Aorta (tissue), 5 donors: ENCODE measurements around the gene GATA6. TPM values are rescaled to one million over a fixed set of nuclear protein-coding genes. Genes with fewer than 3 reads are reported as not detected.

Experiments
- ATAC-seq: fragments of 200-7000 bp; cut with Tn5 transposase; one replicate; pipeline ENCODE4 v1.9.1; 2022; ENCODE audit warnings: moderate library complexity; ENCODE audit not compliant: low FRiP score
- DNase-seq, 2 donors: peaks; one replicate each; pipeline ENCODE4 v3.0.0-alpha.2; 2020
- H3K27ac ChIP-seq, 2 donors: one replicate each; pipeline ENCODE4 v1.5.1; 2013; ENCODE audit warnings: low read length in 2 of 2, mild to moderate bottlenecking in 2 of 2, moderate library complexity in 2 of 2, control low read depth in 1 of 2, inconsistent platforms in 1 of 2, low read depth in 1 of 2
- H3K27me3 ChIP-seq, 2 donors: one replicate each; pipeline ENCODE4 v1.6.1; 2013; ENCODE audit warnings: control low read depth in 1 of 2, low read length in 1 of 2, mild to moderate bottlenecking in 1 of 2, moderate library complexity in 1 of 2; ENCODE audit not compliant: insufficient read depth in 2 of 2, control insufficient read depth in 1 of 2
- H3K36me3 ChIP-seq, 2 donors: one replicate each; pipeline ENCODE4 v1.6.1; 2013; ENCODE audit warnings: control low read depth in 1 of 2, low read length in 1 of 2, mild to moderate bottlenecking in 1 of 2; ENCODE audit not compliant: insufficient read depth in 2 of 2, control insufficient read depth in 1 of 2
- H3K4me1 ChIP-seq, 2 donors: one replicate each; pipeline ENCODE4 v1.6.1; 2013; ENCODE audit warnings: low read length in 2 of 2, control low read depth in 1 of 2, mild to moderate bottlenecking in 1 of 2, moderate library complexity in 1 of 2; ENCODE audit not compliant: insufficient read depth in 2 of 2, control insufficient read depth in 1 of 2
- H3K4me3 ChIP-seq, 2 donors: one replicate each; pipeline ENCODE4 v1.5.1; 2013; ENCODE audit warnings: low read length in 2 of 2, control low read depth in 1 of 2, mild to moderate bottlenecking in 1 of 2
- H3K9me3 ChIP-seq: one replicate; pipeline ENCODE4 v1.6.1; 2013; ENCODE audit warnings: mild to moderate bottlenecking, low read length; ENCODE audit not compliant: control insufficient read depth
- WGBS, 2 donors: extraction: QIAGEN DNeasy Blood & Tissue Kit; methylation state at CpG; one replicate each; pipeline ENCODE4 v1.1.7; 2013; 5-methylcytosine and 5-hydroxymethylcytosine counted together
- intact Hi-C, 2 donors: fragments of 100-400 bp; cut with DNase I; formaldehyde crosslinking; loops; one replicate each; pipeline versions ENCODE4 v1.14.2 to v1.15.0; 2022
- polyA plus RNA-seq, 2 donors: library from polyadenylated mRNA; stranded (reverse); fragments of 200-250 nt; gene quantifications; one replicate each; pipeline ENCODE4 v1.2.3, GENCODE V29; 2013
- total RNA-seq, 2 donors: library from RNA; stranded (reverse); fragmentation: NEBNext Ultra II Directional; extraction: Animal tissue kit (Norgen Biotek cat#: 25700); gene quantifications; one replicate each; pipeline ENCODE4 v1.2.1, GENCODE V29; 2021
- donor health status: healthy with polysubstance abuse.
- donor health status: Bipolar disorder and iron deficiency.
- donor health status: DM: no; HTN: no; CAD: no.
- donor health status: DM: no; HTN: no; CAD: no.
- donor health status: DM: yes; HTN: yes; CAD: no.

GATA6 gene
- total and polyA plus RNA-seq, 4 donors = 16.0 to 41.5 (median 30.8) TPM

- 0 to 1% methylated on average over 36 of the region's 36 CpGs for WGBS, 2 donors
- Histone ChIP-seq H3K27me3 (no peaks in the 10 kb centered on the region), H3K4me1 (no peaks in the 10 kb centered on the region), H3K27ac (peak overlapping the region; percentile 69 to 93), H3K9me3 (no peaks in the 10 kb centered on the region), H3K36me3 (peaks cover 7 to 9% of the 10 kb centered on the region in 2 donors), H3K4me3 (peak overlapping the region; percentile 62 to 81)
- DNase-seq = no peak
- ATAC-seq = peak; percentile 22
- intact Hi-C loops = loop anchor here (1.0 to 10.0 kb wide), 4 partner anchors 174 to 439 kb away; no protein-coding TSS in a partner anchor
Measured at GRCh38 chr18:22168360-22168921, 948 bp upstream of the GATA6 start.

DNA sequence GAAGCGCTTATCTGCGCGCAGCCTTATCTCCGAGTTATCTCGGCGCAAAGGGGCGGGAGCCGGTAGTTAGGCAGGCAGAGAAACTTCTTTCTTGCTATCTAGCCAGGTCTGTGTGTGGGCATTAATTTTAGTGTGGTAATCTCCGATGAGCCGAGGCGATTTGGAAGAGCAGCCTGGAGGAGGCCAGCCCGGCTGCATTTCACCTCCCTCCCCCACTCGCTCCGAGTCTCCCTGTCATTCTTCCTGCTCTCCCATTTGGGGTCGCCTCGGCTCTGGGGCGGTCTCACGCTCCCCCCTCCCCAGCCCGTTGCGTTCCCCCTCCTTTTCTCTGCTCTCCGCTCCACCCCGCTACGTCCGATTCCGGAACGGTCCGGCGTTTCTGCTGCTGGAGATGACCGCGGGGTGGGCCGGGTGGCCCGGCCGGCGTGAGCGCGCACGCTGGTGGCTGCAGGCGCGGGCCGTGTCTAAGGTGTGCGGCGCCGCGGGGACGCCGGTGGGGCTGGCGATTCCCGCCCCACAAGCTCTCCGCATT is 566 bp downstream of the GATA6 start:
- Histone ChIP-seq H3K4me3 (peak overlapping the region; percentile 45 to 85), H3K27ac (peak overlapping the region; percentile 64 to 87), H3K4me1 (no peaks in the 10 kb centered on the region), H3K36me3 (peaks cover 7 to 9% of the 10 kb centered on the region in 2 donors), H3K9me3 (no peaks in the 10 kb centered on the region), H3K27me3 (no peaks in the 10 kb centered on the region)
- ATAC-seq = peak; percentile 0
- intact Hi-C loops = loop anchor here (5.0 to 10.0 kb wide), 5 partner anchors 175 to 542 kb away; no protein-coding TSS in a partner anchor
- DNase-seq = no peak
- 0% methylated on average over 44 to 49 of the region's 49 CpGs for WGBS, 2 donors

- ATAC-seq (no peak), DNase-seq (peak; percentile 77 to 83)
- no peaks in the 10 kb centered on the region for H3K9me3 ChIP-seq
- H3K27ac ChIP-seq = peak overlapping the region; percentile 64 to 87
- peak overlapping the region; percentile 45 to 85 for H3K4me3 ChIP-seq
- intact Hi-C loops = loop anchor here (5.0 kb wide), 3 partner anchors 177 to 542 kb away; no protein-coding TSS in a partner anchor
- no peaks in the 10 kb centered on the region for H3K27me3 ChIP-seq
- WGBS, 2 donors = 0% methylated on average over 66 of the region's 66 CpGs
- peaks cover 7 to 9% of the 10 kb centered on the region in 2 donors for H3K36me3 ChIP-seq
- no peaks in the 10 kb centered on the region for H3K4me1 ChIP-seq
Measured at GRCh38 chr18:22170421-22171257, 1.2 kb downstream of the GATA6 start.

GRCh38 chr18:22171258-22172119 is 2.1 kb downstream of the GATA6 start:
- Histone ChIP-seq H3K9me3 (no peaks in the 10 kb centered on the region), H3K27ac (peak overlapping the region; percentile 64 to 87), H3K36me3 (peaks cover 7 to 9% of the 10 kb centered on the region in 2 donors), H3K27me3 (no peaks in the 10 kb centered on the region), H3K4me3 (peak overlapping the region; percentile 45 to 85), H3K4me1 (no peaks in the 10 kb centered on the region)
- ATAC-seq = no peak
- intact Hi-C loops = loop anchor here (2.0 to 5.0 kb wide), 4 partner anchors 176 to 541 kb away; no protein-coding TSS in a partner anchor
- 0 to 1% methylated on average over 71 to 120 of the region's 120 CpGs for WGBS, 2 donors
- no peak for DNase-seq

DNA sequence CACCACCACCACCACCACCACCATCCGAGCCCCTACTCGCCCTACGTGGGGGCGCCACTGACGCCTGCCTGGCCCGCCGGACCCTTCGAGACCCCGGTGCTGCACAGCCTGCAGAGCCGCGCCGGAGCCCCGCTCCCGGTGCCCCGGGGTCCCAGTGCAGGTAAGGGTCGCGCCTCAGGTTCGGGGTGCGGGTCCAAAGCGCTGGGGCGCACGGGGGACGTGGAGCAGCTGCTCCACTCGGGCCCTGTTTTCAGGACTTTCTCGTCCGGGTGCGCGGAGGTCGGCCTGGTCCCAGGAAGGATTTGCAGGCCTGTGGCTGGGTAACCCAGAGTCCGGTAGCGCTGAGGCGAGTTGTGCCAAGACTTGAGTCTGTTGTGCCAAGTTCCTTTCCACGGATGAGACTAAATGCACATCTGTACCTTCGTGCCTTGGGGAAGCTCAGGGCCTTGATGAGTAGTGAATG is 2.8 kb downstream of the GATA6 start:
- Histone ChIP-seq H3K4me1 (no peaks in the 10 kb centered on the region), H3K36me3 (peaks cover 7 to 9% of the 10 kb centered on the region in 2 donors), H3K27me3 (no peaks in the 10 kb centered on the region), H3K9me3 (no peaks in the 10 kb centered on the region), H3K27ac (peak overlapping the region; percentile 64 to 87), H3K4me3 (peak overlapping the region; percentile 45 to 85)
- DNase-seq (no peak), ATAC-seq (no peak)
- intact Hi-C loops = loop anchor here (2.0 to 5.0 kb wide), 4 partner anchors 175 to 540 kb away; no protein-coding TSS in a partner anchor
- 1 to 2% methylated on average over 32 to 34 of the region's 34 CpGs for WGBS, 2 donors

DNA sequence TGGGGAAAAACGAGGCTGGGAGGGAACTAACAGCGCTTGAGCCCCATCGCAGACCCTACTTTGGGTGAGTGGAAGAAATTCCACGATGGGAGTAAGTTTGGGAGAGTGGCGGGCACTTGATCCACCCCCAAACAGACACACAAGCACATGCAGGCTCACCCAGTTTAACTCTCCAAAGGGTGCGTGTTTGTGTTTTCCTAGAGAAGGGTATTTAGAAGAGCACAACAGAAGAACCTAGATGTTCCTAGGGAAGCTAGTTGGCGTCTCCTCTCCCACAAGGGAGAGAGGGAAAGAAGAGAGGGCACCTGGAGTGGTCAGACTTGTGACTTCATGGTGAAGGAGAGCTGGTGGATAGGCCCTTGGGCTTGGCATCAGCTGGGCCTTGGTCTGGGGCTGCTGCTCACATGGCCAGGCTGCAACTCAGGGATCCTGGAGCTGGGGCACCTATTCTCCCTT is 3.2 kb downstream of the GATA6 start:
- H3K36me3 ChIP-seq = peaks cover 7 to 9% of the 10 kb centered on the region in 2 donors
- peak overlapping the region; percentile 45 to 85 for H3K4me3 ChIP-seq
- intact Hi-C loops = loop anchor here (1.0 to 5.0 kb wide), 5 partner anchors 175 to 540 kb away; no protein-coding TSS in a partner anchor
- H3K27me3 ChIP-seq = no peaks in the 10 kb centered on the region
- no peaks in the 10 kb centered on the region for H3K9me3 ChIP-seq
- whole genome bisulfite sequencing, 2 donors = 3% methylated on average over 7 of the region's 7 CpGs
- no peaks in the 10 kb centered on the region for H3K4me1 ChIP-seq
- ATAC-seq (no peak), DNase-seq (no peak)
- H3K27ac ChIP-seq = peak overlapping the region; percentile 64 to 87

- Histone ChIP-seq H3K9me3 (no peaks in the 10 kb centered on the region), H3K27me3 (no peaks in the 10 kb centered on the region), H3K36me3 (peaks cover 7 to 9% of the 10 kb centered on the region in 2 donors), H3K4me1 (no peaks in the 10 kb centered on the region), H3K4me3 (peak overlapping the region; percentile 45 to 85), H3K27ac (peak overlapping the region; percentile 16 to 87)
- no peak for DNase-seq
- no peak for ATAC-seq
- 4% methylated on average over 22 of the region's 22 CpGs for WGBS, 2 donors
- intact Hi-C loops = loop anchor here (1.0 to 5.0 kb wide), 5 partner anchors 174 to 539 kb away; no protein-coding TSS in a partner anchor
Measured at GRCh38 chr18:22173221-22173927, 4.0 kb downstream of the GATA6 start.
